NCI-H2227 (cell line): Measurements from ENCODE around the gene GUCA2A.
"Not testable (repeated sequence)": the region's sequence is repeated elsewhere in the genome, so short reads cannot be mapped to it uniquely, and the experiment has no call there.

Experiments
- DNase-seq: peaks from one replicate; lab custom pipeline; 2025; ENCODE audit not compliant: unreplicated experiment; lab: John Stamatoyannopoulos, UW

Gene GUCA2A, protein sequence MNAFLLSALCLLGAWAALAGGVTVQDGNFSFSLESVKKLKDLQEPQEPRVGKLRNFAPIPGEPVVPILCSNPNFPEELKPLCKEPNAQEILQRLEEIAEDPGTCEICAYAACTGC

GRCh38 chr1:42164551-42165420 is at the start of gene GUCA2A:
TSS of gene GUCA2A (minus strand) at chr1:42164745. CDS start at chr1:42164712, 33 bp downstream.
- DNase-seq = no peak

GRCh38 chr1:42211224-42211623 is 46.7 kb upstream of the GUCA2A start:
- no peak for DNase-seq

DNA sequence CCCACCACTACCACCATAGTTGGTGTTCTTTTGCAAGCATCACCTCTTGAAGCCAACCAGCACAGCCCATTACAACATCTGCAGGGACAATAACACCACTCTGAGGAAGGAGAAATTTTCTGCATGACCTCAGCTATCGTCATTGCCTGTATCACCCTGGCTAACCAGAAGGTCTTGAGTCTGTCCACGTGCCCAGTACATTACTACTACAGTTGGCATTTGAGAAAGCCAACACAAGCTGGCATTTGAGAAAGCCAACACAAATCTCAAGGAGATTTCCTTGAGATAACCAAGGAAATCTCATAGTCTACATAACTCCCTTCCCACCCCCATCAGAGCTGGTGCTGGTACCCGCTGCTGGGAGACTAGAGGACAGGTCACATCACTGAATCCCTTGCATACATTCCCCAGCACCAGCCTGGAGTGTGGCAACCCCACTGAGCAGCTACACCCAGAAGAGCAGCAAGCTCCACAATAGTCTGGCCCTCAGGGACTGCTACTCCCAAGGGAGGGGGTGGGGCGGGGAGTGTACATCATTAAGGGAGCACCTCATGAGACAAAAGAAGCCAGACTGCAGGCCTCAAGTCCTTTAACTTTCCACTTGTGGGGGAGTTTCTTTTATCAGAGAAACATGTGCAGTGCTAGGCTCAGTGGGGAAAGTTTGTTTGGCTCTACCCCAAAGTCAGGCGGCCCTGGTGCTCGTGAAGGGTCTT is 46.0 kb upstream of the GUCA2A start:
- no peak for DNase-seq

GRCh38 chr1:42209526-42210251 is 45.1 kb upstream of the GUCA2A start:
- no peak for DNase-seq

DNA sequence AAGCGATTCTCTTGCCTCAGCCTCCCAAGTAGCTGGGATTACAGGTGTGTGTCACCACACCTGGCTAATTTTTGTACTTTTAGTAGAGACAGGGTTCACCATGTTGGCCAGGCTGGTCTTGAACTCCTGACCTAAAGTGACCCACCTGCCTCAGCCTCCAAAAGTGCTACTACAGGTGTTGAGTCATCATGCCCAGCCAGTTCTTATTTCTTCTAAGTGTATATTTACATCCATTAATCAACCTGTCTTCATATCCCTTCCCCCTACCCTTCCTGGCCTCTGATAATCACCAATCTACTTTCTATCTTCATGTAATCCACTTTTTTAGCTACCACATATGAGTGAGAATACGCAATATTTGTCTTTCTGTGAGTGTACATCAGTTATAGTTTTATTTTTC is 42.4 kb upstream of the GUCA2A start:
- not testable (repeated sequence) for DNase-seq

DNA sequence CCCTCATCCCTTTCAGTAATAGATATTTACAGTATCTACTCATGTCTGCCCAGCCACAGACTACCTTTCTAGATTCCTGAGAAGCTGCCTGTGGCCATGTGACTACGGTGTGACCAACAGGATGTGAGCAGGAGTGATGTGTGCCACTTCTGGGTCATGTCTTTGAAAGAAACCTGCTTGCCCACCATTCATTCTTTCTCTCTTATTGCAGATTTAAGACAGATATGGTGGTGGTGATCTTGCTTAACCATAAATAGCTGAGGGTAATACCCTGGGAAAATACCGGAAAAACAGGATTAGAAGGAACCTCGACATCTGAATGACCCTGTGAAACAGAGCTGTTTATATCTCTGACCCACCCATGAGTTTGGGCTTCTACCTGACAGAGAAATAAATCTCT is 41.6 kb upstream of the GUCA2A start:
- no peak for DNase-seq

DNA sequence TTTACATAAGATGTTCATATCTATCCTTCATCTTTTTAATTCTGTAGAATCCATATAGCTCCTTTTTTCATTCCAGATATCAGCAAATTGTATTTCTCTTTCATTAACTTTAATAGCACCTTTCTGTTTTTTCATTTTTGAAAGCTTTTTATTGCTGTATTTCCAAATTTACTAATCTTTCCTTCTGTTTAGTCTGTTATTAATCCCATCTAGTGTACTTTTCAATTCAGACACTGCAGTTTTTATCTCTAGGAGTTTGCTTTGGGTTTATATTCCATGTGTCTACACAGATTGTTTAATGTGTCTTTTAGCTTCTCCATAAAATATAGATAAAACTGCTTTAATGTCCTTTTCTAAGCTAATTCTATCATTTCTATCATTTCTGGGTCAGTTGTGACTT is 37.4 kb upstream of the GUCA2A start:
- no peak for DNase-seq

GRCh38 chr1:42198251-42198650 is 33.7 kb upstream of the GUCA2A start:
- DNase-seq = no peak

- no peak for DNase-seq
Observed at GRCh38 chr1:42195841-42196240, 31.3 kb upstream of the GUCA2A start.

DNA sequence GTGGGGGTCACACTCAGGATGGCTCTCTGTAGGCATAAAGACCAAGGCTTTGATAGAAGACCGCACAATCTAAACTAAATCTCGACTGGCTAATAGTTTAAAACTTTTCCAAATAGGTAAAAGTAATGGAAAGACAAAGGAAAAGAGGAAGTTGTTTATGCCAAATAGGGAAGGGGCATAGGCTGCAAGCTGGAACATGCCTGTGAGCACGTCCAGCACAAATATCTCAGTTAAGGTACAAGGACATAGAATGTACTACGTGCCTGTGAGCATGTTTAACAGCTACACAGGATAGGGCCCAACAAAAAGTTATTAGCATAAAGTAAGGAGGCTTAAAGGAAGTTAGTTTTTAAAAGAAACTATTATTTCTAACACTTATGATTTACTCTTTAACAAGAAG is 27.6 kb upstream of the GUCA2A start:
- no peak for DNase-seq

DNA sequence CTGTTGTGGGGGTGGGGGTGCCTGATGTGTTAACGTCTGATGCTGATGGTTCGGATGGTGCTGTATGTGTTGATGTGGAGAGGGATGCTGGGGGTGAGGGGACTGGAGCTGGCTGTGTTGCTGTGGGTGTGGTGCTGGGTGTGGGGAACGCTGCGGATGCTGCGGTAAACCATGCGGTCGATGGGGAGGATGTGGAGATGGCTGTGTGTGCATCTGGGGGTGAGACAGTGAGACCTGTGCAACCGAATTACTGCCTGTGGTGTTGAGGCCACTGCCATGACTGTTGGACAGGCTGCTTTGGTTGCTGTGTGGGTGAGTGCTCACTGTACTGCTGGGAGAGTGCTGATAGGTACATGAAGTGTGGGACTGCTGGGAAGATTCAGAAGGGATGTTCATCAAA is 26.8 kb upstream of the GUCA2A start:
- no peak for DNase-seq

DNA sequence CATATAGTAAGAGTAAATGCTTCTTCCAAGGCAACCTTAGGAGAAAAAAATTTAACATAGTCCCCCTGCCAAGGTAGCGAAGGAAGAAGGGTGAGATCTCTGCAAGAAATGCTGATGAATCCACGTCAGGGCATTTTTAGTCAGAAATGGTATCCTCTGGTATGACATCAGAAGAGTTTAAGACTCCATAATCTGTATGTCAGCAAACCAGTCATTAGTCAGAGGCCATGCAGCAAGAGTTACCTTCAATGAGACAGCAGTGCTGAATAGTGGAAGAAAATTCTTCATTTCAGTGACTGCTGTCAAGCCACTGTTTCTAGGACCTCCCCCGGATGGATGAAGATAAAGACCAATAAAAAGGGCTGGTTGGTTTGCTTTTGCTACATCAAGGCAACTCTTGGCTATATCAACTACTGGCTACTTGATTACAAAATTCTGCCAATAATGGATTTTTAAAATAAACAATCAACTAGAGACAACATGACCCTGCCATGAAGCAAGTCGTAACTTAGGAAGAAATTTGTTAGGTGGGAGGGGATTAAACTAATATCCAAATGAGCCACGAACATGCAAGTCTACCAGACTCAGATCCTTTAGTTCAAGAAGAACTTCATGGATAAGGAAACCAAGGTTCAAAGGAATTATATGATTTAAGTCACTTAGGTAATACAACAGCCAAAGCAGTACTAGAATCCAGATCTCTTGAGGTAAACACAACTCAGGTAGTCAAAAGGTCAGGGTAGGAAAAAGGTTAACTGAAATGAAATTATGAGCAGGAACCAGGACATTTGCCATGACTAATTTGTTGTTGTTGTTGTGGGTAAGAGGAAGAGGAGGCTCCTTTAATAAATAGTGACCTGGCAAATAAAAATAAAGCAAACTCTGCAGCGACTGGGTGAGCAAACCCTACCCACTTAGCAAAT is 25.6 kb upstream of the GUCA2A start:
- DNase-seq = no peak

- no peak for DNase-seq
Observed at GRCh38 chr1:42186152-42186551, 21.6 kb upstream of the GUCA2A start.

- DNase-seq = no peak
Observed at GRCh38 chr1:42184616-42185015, 20.1 kb upstream of the GUCA2A start.

- no peak for DNase-seq
Observed at GRCh38 chr1:42183957-42184268, 19.4 kb upstream of the GUCA2A start.

DNA sequence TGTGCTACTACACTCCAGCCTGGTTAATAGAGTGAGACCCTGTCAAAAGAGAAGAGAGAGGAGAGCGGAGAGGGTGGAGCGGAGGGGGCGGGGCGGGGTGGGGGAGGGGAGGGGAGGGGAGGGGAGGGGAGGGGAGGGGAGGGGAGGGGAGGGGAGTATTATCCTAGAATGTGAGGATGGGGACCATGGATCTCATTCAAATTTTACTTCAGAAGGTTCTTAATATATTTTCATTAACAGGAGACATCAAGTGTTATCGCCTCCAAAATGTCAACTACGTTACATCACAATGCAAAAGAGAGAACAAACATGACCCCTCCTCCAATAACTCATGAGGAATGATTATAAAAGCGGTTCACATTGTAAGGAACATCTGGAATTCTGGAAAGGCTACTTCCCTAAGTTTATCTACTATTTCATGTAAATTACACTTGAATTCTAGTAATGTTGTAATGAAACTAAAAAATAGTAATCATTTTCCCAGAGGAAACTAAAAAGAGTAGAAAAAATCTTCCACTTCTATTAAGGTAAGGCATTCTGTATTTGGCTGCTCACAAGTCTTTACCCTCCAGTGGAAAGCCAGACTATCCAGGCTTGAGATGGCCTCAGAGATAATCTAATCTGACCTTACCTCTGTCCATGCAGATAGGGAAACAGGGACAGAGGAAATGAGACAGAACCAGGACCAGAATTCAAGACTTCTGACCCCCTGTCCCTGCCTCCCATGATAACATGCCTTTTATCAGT is 18.8 kb upstream of the GUCA2A start:
- DNase-seq = no peak

GRCh38 chr1:42181687-42182086 is 17.1 kb upstream of the GUCA2A start:
- DNase-seq = no peak

GRCh38 chr1:42179900-42180329 is 15.4 kb upstream of the GUCA2A start:
- DNase-seq = no peak

DNA sequence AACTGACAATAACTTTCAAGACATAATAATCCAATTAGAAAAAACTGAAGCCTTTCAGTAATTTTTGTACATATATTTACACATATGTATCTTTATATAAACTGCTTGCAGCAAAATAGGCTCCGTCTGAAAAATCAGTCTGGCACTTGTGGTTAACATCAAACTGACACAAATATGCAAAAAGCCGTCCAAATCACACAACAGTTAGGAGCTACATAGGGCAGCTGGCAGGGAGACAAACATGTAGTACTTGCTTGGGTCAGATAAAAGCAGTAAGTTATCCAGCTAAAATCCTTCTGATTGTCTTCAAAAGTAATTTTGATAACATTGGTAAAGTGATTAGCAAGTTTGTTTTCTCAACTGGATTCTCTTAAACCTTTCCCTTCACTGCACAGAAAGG is 14.7 kb upstream of the GUCA2A start:
- no peak for DNase-seq

- no peak for DNase-seq
Observed at GRCh38 chr1:42178249-42178648, 13.7 kb upstream of the GUCA2A start.
